HG02938 (cell line): ENCODE measurements around the gene PLAC1.

Experiments
- ATAC-seq: cut with Tn5 transposase; IDR thresholded peaks from one replicate; pipeline ENCODE4 v1.9.1; 2021; ENCODE audit warnings: mild to moderate bottlenecking, moderate library complexity; ENCODE audit not compliant: unreplicated experiment

PLAC1 gene

GRCh38 chrX:134591502-134591901, 66.8 kb downstream of the PLAC1 start:
- no peak for ATAC-seq

- no peak for ATAC-seq
Measured at GRCh38 chrX:134588806-134589205, 69.5 kb downstream of the PLAC1 start.

GRCh38 chrX:134580907-134581306, 77.4 kb downstream of the PLAC1 start:
- ATAC-seq = no peak

GRCh38 chrX:134573683-134574035, 84.6 kb downstream of the PLAC1 start:
- ATAC-seq = no peak

- ATAC-seq = no peak
Measured at GRCh38 chrX:134572816-134573682, 85.2 kb downstream of the PLAC1 start.

GRCh38 chrX:134571796-134572195, 86.5 kb downstream of the PLAC1 start:
- ATAC-seq = no peak

GRCh38 chrX:134570899-134571298, 87.4 kb downstream of the PLAC1 start:
- ATAC-seq = no peak

- ATAC-seq = no peak
Measured at GRCh38 chrX:134570509-134570846, 87.8 kb downstream of the PLAC1 start.

- ATAC-seq = no peak
Measured at GRCh38 chrX:134569306-134569705, 89.0 kb downstream of the PLAC1 start.

- no peak for ATAC-seq
Measured at GRCh38 chrX:134568285-134569016, 89.8 kb downstream of the PLAC1 start.

- no peak for ATAC-seq
Measured at GRCh38 chrX:134566506-134566905, 91.8 kb downstream of the PLAC1 start.

GRCh38 chrX:134562002-134562401, 96.3 kb downstream of the PLAC1 start:
- no peak for ATAC-seq

GRCh38 chrX:134558133-134558532, 100.1 kb downstream of the PLAC1 start:
- ATAC-seq = no peak

- no peak for ATAC-seq
Measured at GRCh38 chrX:134554291-134554690, 104.0 kb downstream of the PLAC1 start.

GRCh38 chrX:134552351-134552750, 105.9 kb downstream of the PLAC1 start:
- no peak for ATAC-seq

GRCh38 chrX:134551376-134552048, 106.8 kb downstream of the PLAC1 start:
- ATAC-seq = no peak

GRCh38 chrX:134548257-134549201, 109.7 kb downstream of the PLAC1 start:
- no peak for ATAC-seq

GRCh38 chrX:134547047-134547679, 111.1 kb downstream of the PLAC1 start:
- no peak for ATAC-seq

GRCh38 chrX:134546187-134546586, 112.1 kb downstream of the PLAC1 start:
- ATAC-seq = no peak

- ATAC-seq = no peak
Measured at GRCh38 chrX:134545510-134545909, 112.8 kb downstream of the PLAC1 start.
